Hindlimb muscle (tissue), 1 donor: ENCODE data around the gene CLEC4M. TPM values are rescaled to one million over a fixed set of nuclear protein-coding genes. Genes with fewer than 3 reads are reported as not detected.

Source experiments
- DNase-seq: peaks from one replicate; pipeline ENCODE4 v3.0.0-alpha.2; 2013
- polyA plus RNA-seq: library from polyadenylated mRNA; unstranded; fragments of 120-200 nt; gene quantifications from one replicate; pipeline ENCODE4 v1.2.1, GENCODE V29; 2013; ENCODE audit not compliant: insufficient read length

The CLEC4M gene, protein sequence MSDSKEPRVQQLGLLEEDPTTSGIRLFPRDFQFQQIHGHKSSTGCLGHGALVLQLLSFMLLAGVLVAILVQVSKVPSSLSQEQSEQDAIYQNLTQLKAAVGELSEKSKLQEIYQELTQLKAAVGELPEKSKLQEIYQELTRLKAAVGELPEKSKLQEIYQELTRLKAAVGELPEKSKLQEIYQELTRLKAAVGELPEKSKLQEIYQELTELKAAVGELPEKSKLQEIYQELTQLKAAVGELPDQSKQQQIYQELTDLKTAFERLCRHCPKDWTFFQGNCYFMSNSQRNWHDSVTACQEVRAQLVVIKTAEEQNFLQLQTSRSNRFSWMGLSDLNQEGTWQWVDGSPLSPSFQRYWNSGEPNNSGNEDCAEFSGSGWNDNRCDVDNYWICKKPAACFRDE
- polyA plus RNA-seq, result not detected

DNA sequence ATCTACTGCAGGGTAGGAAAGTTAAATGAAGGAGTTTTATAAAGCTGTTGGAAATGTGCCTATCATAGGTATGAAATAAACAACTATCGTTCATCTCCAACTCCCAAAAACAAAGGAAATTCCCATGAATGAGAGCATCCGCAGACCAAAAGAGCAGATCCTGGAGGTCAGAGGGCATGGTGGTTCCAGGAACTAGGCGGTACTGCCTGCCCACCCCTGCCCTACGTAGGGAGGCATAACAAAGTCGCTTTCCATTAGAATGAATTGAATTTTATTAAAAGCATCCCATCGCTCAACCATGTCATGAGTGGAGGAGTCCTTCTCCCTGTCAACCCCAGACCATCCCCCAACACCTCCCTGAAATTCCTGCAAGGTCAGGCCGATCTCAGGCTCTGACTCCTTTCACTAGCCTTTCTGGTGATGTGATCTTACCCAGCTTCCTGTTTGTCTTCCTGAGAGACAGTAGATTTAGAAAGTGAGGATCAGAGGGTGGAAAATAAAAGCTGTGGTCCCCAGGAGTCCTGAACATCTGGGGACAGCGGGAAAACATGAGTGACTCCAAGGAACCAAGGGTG lies at the start of gene CLEC4M:
Gene CLEC4M (plus strand): TSS at position 525 of the 575 bp plus-strand sequence. CDS start 24 bp downstream, at position 549.
- no peak for DNase-seq

DNA sequence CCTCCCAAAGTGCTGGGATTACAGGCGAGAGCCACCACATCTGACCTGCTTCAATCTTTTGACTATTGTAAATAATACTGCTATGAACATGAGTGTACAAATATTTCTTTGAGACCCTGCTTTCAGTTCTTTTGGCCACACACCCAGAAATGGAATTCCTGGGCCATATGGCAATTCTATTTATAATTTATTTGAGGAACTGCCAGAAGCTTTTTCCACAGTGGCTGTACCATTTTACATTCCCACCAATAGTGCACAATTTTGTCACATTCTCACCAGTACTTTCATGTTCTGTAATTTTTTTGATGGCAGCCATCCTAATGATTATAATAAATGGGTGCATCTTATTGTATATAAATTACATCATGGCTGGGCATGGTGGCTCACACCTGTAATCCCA lies 47.4 kb upstream of the CLEC4M start:
- DNase-seq, result no peak

DNA sequence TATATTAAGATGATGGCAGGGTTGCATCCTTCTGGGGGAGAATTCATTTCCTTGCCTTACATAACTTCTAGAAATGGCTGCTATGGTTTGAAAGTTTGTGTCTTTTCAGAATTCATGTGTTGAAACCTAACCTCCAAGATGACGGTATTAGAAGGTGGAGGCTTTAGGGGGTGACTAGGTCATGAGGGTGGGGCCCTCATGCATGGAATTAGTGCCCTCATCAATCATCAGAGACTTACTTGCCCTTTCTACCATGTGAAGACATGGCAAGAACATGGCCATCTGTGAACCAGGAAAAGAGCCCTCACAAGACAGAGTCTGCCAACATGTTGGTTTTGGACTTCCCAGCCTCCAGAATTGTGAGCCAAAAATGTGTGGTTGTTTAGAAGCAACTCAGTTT lies 46.3 kb upstream of the CLEC4M start:
- no peak for DNase-seq

DNA sequence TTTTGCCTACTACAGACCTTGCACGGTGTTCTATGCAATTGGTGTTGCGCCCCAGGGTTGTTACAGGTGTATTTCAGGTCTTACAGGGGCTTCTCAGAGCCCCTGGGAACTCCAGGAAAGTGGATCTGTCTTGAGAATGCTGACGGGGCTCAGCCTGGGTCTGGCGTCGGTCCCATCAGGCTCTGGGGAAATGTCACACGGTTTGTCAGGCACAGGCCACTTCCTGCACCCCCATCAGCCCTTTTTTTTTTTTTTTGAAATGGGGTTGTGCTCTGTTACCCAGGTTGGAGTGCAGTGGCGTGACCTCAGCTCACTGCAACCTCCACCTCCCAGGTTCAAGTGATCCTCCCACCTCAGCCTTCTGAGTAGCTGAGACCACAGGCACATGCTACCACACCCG lies 44.4 kb upstream of the CLEC4M start:
- no peak for DNase-seq

DNA sequence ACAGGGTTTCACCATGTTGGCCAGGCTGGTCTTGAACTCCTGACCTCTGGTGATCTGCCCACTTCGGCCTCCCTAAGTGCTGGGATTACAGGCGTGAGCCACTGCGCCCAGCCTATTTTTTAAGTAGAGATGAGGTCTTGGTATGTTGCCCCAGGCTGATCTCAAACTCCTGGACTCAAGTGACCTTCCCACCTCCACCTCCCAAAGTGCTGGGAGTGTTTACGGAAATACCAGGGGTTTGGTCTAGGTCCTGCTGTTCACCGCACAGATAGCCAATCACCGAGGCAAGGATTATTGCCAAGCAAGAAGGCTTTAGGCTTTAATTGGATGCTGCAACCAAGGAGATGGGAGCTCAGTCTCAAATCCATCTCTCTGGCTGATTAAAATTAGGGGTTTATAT lies 42.7 kb upstream of the CLEC4M start:
- DNase-seq, result no peak

DNA sequence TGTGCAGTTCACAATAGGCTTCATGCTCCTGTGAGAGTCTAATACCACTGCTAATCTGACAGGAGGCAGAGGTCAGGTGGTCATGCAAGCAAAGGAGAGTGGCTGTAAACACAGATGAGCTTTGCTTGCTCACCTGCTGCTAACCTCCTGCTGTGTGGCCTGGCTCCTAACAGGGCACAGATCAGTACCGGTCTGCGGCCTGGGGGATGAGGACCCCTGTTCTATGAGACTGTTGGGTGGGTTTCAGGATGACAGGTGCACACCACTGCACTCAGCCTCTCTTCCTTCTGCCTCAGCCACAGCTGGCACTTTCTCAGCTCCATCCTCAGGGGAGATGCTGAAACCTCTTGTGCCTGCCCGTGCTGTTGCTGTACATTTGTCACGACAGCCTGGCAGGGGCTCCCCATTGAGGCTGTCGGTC lies 40.8 kb upstream of the CLEC4M start:
- no peak for DNase-seq

DNA sequence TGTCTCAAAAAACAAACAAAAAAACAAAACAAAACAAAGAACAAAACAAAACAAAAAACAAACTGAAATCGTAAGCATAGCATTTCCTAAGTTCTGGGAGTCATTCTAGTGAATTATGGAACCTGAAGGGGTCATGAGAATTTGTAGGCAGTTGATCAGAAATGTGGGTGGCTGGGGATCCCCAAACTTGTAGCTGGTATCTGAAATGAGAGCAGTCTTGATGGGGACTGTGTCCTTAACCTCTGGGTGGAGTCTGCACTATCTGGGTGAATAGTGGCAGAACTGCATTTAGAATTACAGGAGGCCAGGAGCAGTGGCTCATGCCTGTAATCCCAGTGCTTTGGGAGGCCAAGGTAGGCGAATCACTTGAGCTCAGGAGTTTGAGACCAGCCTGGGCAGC lies 37.3 kb upstream of the CLEC4M start:
- DNase-seq, result no peak

DNA sequence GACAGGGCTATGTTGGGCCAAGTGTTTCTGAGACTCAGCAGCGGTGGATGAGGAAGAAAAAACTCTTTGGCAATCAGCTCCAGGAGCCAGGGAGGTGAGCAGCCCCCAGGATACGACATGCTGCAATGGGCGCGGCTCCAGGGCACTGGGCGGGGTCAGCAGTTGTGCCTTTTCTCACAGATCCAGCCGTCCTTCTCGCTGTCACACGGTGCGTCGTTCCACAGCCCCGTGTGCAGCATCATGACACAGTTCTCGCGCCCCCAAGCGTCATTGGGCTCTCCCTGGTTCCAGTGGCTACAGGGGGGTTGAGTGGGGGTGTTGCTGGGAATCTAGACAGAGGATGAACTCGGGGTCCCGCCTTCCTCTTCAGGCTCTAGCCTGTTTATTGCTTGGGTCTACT lies 33.8 kb upstream of the CLEC4M start:
- no peak for DNase-seq

DNA sequence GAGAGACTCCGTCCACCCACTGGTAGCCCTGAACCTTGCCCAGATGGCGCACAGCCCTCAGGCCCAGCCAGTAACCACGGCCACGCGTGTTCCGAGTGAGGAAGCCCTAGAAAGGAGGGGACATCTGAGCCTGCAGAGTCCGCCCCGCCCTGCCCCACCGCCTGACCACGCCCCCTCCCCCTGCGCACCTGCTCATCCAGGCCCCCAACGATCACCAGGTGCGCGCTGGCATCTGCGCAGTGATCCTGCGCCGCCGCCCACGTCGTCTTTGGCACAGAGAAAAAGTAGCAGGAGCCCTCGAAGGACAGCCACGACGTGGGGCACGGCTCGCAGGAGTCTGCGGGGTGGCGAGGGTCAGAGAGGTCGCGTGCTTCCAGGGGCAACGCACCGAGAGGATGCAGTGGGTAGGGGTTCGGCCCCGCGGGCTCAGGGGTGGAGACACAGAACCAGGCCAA lies 33.2 kb upstream of the CLEC4M start:
- no peak for DNase-seq

DNA sequence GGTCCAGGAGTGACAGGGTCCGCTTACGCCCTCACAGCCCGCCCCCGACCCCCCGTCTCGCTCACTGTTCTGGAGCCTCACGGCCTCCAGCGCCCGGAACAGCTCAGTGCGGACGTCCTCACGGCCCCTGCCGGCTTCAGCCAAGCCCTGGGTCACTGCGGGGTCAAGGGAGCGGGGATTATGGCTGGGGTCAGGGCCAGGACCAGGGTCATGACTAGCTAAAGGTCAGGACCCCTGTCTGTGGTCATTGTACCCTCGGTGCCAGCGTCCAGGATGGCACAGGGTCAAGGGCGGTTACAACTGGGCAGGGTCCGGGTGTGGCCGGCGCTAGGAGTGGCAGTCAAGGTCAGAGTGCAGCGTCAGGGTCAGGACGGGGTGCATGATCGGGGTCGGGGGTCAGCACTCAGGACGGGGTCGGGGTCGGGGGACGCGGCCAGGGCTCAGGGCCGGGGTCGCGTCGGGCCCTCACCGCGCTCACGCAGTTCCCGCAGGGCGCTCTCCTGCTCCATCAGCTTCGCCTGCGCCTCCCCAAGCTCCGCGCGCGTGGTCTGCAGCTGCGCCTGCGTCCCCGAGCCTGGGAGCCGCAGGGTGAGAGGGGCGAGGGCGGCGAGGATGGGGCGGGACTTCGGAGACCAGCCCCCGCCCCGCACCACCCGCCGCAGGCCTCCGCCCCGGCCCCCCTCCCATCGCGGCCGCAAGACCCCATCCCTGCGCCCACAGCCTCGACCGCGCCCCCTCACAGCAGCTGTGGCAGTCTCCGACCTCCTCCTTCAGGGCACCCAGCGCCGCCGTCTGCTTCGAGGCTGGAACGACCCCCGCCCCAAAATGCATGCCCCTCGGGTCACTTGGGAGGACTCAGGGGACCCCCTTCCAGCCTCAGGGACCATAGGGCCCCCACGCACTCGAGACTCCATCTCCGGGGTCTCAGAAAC lies 32.5 kb upstream of the CLEC4M start:
- DNase-seq, result no peak

DNA sequence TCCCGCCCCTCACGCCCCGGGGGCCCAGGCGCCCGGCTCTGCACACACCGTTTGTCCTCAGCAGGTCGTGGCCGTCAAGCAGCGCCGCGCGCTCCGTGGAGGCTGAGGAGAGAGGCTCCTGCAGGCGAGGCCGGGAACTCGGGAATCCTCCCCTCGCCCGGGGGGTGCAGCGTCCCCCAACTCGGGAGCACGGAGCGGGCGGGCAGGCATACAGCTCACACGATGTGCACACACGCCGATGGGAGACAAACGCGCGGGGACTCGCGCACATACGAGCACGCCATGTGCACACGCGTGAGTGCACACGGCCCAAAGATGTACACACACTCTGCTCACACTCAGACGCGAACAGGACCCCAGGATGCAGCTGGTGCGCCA lies 31.8 kb upstream of the CLEC4M start:
- DNase-seq, result no peak

DNA sequence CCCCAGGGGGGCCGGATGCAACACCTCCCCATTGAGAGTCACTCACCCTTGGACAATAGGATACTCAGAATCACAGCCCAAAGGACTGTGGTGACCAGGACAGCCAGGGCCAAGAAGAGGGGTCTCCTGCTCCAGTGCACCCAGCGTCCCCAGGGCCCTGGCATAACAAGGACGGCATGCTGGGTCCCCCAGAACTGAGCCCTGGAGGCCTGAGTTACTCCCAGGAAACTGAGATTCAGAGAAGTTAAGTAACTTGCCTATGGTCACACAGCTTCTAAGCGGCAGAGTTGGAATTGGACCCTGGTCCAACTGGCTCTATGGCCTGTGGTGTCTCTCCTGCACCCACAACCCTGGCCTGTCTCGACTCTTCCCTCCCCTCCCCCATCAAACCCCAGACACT lies 31.4 kb upstream of the CLEC4M start:
- no peak for DNase-seq

DNA sequence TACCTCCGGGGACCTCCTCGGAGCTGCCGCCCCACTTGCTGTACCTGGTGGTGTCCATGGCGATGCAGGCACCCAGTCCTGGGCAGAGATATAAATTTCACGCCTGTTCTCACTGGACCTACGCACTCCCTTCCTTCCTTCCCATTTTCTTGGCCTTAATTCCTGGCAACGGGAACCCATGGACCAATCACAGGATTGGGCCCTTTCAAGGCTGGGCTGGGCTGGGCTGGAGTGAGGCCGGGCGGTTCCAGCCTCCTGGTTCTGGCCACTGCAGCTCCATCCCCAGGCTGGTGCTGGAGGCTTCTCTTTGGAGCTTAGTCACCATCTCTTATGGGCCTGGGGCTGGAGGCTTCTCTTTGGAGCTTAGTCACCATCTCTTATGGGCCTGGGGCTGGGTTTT lies 31.0 kb upstream of the CLEC4M start, which contains the start of gene CLEC4G:
Gene CLEC4G (minus strand): TSS at position 66 of the 400 bp plus-strand sequence. CDS start 8 bp downstream, at position 58.
- no peak for DNase-seq

DNA sequence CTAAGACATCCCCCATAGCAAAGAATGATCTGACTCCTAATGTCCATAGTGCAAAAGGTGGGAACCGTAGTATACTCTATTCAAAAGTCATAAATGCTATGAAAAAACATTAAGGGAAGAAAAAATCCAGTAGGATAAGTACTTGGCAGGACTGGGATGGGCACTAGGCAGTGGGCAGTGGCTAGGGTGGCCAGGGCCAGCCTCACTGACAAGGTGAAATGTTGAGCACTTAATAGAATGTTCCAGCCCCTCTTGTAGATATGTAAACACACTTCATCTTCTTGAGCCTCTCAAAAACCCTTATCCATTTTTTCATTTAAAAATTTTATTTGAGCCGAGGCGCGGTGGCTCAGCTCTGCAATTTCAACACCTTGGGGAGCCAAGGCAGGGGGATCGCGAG lies 29.7 kb upstream of the CLEC4M start:
- no peak for DNase-seq

DNA sequence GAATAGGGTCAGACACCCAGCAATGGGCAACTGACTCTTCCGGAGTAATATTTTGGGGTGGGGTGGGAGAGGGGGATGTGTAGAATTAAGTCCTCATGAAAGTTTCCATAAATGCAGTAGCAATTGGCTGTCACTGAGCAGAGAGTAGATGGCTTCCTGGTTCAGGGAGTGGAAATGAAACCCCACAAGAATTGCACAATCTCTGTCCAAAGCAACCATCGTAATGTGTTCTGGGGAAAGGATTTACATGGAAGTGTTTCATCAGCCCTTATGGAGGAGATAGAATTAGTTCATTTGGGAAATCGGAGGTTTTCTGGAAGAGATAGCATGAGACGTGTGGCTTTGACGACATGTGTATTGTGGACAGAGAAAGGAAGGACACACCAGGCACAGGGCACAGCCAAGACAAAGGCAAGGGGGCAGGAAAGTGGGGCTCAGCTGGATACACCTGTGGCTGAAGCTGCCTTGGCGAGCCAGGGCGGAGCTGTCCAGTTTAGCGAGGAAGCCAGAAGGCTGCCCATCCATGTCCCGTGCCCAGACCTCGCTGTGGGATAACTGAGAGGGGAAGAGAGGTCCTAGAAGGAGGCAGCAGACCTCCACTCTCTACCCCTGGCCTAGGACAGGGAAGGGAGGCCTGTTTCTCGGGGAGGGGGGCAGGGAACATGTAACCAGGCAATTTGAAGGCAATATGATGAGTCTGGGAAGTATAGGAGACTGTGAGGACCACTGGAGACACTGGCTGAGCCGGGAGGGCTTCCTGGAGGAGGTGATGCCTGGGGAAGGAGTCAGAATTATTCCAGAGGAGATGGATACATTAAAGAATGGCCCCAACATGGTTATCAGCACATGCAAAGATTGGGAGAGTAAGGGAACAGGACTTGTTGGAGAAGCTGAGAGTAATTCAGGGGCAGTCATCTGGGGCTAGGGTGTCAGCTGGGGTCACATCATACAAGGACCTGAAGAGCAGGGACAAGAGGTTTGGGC lies 28.5 kb upstream of the CLEC4M start:
- peak; percentile 24 for DNase-seq

DNA sequence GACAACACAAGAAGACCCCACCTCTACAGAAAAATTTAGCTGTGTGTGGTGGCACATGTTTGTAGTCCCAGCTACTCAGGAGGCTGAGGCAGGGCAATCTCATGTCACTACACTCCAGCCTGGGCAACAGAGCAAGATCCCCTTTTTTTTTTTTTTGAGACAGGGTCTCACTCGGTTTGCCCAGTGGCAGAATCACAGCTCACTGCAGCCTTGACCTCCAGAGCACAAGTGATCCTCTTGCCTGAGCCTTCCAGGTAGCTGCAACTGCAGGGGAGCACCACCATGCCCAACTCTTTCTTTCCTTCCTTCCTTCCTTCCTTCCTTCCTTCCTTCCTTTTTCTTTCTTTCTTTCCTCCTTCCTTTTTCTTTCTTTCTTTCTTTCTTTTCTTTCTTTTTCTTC lies 26.9 kb upstream of the CLEC4M start:
- no peak for DNase-seq

DNA sequence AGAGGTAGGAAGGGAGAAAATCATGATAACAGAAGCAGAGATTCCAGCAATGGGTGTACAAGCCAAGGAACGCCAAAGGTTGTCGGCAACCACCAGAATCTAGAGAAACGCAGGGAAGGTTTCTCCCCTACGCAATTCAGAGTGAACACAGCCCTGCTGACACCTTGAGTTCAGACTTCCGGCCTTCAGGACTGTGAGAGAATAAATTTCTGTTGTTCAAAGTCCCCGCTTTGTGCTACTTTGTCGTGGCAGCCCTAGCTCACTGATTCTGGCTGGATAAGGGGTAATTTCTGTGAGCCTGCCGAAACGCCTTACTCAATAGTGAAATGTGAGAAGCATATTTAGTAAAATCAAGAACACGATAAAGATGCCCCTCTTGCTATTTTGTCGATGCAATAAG lies 25.8 kb upstream of the CLEC4M start:
- DNase-seq, result no peak

DNA sequence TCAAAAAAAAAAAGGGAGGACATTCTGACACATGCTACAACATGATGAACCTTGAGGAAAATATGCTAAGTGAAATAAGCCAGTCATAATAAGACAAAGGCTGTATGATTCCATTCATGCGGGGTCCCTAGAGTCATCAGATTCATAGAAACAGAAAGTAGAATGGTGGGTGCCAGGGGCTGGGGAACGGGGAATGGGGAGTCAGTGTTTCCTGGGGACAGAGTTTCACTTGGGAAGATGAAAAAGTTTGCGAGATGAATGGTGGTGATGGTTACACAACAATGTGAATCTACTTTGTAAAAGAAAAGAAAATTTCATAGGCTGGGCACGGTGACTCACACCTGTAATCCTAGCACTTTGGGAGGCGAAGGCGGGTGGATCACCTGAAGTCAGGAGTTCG lies 25.0 kb upstream of the CLEC4M start:
- no peak for DNase-seq

DNA sequence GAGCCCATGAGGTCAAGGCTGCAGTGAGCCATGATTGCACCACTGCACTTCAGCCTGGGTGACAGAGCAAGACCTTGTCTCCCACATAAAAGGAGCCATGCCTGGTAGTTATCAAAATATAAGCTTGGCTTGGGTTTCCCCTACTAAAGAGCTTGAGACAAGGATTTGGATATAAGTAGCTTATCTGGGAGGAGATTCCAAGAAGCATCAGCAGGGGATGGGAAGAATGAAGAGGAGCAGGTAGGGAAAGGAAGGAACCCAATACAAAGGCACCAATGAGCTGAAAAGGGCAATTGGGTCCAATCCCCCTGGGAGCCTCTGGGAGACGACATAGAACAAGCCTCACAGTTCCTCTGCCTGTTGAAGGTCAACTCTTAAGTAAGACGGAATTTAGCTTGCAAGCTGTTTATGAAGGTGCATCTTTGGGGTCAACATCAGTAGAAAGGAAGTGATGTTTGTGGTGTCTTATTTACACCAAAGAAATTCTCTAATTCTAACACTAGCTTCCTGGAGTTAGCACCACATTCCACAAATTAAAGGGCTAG lies 23.8 kb upstream of the CLEC4M start:
- no peak for DNase-seq

DNA sequence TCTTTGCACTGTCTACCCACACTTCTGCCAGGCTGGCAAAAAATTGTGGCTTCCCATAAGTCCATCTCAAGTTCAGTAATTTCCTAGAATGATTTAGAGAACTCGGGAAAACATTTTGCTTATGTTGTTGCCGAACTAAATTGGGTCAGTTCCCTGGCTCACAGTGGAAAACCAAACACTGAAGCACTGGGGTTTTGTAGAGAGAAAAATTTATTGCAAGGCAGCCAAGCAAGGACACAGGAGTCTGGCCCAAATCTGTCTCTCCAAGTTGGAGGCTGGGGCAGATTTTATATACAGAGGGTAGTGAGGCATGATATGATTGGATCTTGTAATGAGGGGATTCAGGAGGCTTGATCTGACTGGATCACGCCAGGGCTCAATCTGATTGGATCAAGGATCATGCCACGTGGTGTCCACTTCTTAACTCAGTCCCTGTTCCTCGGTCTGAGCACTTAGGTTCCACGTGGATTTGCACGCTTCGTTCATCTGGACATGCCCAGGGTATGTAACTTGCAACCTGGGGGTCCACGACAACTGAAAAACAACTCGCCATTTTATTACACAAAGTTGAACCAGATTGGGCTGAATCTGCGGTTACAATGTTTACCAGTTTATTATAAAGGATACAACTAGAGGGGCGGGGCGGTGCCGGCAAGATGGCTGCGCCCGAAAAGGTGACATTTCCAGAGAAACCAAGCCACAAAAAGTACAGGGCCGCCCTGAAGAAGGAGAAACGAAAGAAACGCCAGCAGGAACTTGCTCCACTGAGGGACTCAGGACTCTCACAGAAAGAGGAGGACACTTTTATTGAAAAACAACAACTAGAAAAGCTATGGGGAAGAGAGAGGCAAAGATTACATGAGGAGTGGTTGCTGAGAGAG lies 23.0 kb upstream of the CLEC4M start:
- no peak for DNase-seq

DNA sequence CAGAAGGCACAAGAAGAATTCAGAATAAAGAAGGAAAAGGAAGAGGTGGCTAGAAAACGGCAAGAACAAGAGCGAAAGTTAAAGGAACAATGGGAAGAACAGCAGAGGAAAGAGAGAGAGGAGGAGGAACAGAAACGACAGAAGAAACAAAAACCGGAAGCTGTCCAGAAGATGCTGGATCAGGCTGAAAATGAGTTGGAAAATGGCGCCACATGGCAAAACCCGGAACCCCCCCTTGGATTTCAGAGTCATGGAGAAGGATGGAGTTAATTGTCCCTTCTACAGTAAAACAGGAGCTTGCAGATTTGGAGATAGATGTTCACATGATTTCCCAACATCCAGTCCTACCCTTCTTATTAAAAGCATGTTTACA lies 22.4 kb upstream of the CLEC4M start:
- DNase-seq, result no peak
